NCI-H69 (cell line): Measurements from ENCODE around the gene SEC24C.
"Not testable (repeated sequence)": the region's sequence is repeated elsewhere in the genome, so short reads cannot be mapped to it uniquely, and the experiment has no call there.

ENCODE experiments used
- DNase-seq: peaks from one replicate; lab custom pipeline; 2025; lab: John Stamatoyannopoulos, UW

The SEC24C gene

GRCh38 chr10:73772281-73773151 lies 28.3 kb downstream of the SEC24C start:
- peak; percentile 74 for DNase-seq

DNA sequence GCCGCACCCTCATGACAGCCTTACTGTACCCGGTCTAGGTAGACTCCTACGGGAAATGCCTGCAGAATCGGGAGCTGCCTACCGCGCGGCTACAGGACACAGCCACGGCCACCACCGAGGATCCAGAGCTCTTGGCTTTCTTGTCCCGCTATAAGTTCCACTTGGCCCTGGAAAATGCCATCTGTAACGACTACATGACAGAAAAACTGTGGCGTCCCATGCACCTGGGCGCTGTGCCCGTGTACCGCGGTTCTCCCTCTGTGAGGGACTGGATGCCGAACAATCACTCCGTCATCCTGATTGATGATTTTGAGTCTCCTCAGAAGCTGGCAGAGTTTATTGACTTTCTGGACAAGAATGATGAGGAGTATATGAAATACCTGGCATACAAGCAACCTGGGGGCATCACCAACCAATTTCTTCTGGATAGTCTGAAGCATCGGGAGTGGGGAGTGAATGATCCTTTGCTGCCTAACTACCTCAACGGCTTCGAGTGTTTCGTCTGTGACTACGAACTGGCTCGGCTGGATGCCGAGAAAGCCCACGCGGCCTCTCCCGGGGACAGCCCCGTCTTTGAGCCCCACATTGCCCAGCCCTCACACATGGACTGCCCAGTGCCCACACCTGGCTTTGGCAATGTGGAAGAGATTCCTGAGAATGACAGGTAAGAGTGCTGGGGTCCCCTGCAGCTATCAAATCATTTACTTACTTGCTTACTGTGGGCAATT lies 29.1 kb downstream of the SEC24C start:
- DNase-seq: peak; percentile 16

DNA sequence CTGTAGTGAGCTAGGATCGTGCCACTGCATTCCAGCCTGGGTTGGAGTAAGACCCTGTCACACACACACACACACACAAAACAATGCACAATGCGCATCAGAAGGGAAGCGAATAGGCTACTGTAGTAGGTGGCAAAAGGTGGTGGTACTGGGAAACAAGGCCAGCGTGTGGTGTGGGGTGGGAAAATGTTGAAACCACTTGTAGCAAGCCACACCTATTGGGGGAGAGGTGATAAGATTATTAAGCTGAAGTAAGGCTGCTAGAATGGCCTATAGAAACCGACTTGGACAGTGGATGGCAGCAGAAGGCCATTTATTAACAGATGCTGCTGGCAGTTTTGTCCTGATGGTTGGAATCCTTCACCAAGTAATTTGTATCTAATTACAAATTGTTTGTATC lies 30.5 kb downstream of the SEC24C start:
- DNase-seq: no peak

DNA sequence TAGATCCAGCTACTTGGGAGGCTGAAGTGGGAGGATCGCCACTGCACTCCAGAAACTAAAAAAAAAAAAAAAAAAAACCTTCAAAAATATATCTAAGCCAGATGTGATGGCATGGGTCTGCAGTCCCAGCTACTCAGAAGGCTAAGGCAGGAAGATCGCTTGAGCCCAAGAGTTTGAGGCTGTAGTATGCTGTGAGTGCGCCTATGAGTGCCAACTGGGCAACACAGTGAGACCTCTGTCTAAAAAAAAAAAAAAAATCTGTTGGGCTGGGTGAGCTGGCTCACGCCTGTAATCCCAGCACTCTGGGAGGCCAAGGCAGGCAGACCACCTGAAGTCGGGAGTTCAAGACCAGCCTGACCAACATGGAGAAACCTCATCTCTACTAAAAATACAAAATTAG lies 34.8 kb downstream of the SEC24C start:
- no peak for DNase-seq

- no peak for DNase-seq
Observed at GRCh38 chr10:73779539-73780197, 35.5 kb downstream of the SEC24C start.

- DNase-seq: no peak
Observed at GRCh38 chr10:73780301-73780700, 36.1 kb downstream of the SEC24C start.

DNA sequence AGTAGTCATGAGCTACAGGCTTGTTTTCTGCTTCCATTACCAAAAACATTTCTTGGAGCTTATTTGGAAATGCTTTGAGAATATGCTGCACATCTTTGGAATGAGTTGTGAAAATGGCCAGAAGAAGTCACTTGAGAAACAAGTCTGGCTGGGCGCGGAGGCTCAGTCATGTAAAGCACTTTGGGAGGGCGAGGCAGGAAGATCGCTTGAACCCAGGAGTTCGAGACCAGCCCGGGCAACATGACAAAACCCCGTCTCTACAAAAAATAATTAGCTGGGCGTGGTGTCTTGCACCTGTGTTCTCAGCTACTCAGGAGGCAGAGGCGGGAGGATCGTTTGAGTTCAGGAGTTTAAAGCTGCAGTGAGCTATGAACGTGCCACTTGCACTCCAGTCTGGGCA lies 36.8 kb downstream of the SEC24C start:
- DNase-seq: peak; percentile 67

- DNase-seq: no peak
Observed at GRCh38 chr10:73781548-73781878, 37.3 kb downstream of the SEC24C start.

DNA sequence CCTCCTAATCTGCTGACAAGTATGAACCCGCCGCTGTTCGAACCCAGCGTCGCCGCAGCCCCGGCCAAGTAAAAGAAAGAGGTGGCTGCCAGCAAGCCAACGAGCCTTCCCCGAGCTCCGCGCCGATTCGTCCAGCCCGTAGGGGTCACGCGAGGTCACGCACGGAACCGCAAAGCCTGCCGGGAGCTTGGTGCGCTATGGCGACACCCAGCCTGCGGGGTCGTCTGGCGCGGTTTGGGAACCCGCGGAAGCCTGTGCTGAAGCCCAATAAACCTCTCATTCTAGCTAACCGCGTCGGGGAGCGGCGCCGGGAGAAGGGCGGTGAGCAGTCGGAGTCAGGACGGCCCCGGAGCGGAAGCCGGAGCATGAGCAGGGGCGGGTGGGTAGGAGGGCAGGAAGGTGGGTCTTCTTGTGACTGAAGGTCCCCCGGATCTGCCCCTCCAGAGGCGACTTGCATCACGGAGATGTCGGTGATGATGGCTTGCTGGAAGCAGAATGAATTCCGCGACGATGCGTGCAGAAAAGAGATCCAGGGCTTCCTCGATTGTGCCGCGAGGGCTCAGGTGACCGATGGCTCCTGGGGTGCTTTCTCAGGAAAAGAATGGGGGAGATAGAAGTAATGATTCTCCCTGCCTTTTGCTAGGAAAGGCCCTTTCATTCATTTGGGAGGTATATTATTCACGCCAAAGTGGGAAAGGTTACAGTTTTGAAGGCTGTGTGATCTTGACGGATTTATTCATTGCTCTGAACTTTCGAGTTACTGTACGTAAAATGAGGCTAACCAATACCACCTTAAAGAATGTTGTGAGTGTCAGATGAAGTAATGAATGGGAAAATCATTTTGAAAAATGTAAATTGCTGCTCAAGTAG lies 37.9 kb downstream of the SEC24C start, which contains the start of gene CHCHD1:
CHCHD1 (plus strand) TSS at position 170 of the 870 bp plus-strand sequence; CDS start at position 198, 28 bp downstream.
- DNase-seq: peak; percentile 88

- no peak for DNase-seq
Observed at GRCh38 chr10:73782749-73783085, 38.5 kb downstream of the SEC24C start.

DNA sequence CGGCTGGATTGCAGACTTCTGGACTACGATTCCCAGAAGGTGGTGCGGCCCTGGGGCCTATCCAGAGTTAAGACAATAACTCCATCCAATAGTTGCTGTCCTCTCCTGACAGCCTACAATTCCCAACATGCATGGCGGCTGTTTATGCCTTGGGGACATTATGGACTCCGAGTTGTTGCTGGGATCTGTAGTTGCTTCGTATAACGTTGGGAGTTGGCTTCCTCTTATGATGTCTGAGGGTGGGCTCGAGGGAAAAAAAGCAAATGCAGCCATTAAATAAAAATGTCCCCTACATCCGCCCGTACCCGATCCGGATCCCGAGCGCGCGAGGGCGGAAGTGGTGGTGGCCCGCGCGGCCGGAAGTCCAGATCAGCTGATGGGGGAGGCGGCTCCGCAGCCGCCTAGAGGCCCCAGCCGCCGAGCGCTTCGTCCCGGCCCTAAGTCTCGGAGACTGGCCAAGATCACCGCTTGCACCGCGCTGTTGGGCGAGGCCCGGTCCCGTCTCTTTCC lies 41.1 kb downstream of the SEC24C start, which contains the start of gene ZSWIM8:
ZSWIM8 (plus strand) TSS at position 396 of the 510 bp plus-strand sequence. CDS start 273 bp downstream, outside the sequence.
- DNase-seq: peak; percentile 91

- DNase-seq: peak; percentile 25
Observed at GRCh38 chr10:73785721-73786511, 41.7 kb downstream of the SEC24C start.

DNA sequence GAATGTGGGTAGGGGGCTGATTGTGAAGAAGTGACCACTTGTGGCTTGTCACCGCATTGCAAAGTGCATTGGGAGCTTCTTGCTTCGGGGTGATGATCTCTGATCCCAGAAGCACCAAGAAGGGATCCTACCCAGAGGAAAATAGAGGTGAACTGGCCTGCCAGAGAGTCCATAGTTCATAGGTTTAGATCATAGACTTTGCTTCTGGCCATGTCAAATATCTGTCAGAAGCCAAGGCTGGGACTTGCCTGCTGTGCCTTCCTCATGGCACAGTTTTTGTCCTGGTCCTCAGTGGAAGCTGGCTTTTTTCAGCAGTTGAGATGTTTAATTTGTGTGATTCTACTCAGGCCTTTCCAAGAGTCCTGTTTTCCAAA lies 42.3 kb downstream of the SEC24C start:
- DNase-seq: no peak

DNA sequence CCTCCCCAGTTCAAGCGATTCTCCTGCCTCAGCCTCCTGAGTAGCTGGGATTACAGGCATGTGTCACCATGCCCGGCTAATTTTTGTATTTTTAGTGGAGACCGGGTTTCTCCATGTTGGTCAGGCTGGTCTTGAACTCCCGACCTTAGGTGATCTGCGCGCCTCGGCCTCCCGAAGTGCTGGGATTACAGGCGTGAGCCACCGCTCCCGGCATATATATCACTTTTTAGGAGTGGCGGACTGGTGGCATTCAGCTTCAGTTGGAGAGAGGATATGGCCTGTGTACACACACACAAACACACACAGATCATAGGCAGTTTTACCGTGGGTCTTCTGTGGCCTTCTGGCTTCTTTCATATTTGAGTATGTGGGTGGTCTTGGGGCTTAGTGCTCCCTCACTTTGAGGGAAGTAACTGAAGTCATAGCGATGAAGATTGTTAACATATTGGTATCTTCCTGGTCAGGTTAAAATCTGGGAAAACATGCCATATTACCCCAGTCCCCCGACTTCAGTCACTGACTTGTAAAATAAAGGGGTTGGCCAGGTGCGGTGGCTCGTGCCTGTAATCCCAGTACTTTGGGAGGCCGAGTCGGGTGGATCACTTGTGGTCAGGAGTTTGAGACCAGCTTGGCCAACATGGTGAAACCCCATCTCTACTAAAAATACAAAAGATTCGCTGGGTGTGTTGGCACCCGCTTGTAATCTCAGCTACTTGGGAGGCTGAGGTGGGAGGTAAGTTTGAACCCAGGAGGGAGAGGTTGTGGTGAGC lies 43.0 kb downstream of the SEC24C start:
- not testable (repeated sequence) for DNase-seq

DNA sequence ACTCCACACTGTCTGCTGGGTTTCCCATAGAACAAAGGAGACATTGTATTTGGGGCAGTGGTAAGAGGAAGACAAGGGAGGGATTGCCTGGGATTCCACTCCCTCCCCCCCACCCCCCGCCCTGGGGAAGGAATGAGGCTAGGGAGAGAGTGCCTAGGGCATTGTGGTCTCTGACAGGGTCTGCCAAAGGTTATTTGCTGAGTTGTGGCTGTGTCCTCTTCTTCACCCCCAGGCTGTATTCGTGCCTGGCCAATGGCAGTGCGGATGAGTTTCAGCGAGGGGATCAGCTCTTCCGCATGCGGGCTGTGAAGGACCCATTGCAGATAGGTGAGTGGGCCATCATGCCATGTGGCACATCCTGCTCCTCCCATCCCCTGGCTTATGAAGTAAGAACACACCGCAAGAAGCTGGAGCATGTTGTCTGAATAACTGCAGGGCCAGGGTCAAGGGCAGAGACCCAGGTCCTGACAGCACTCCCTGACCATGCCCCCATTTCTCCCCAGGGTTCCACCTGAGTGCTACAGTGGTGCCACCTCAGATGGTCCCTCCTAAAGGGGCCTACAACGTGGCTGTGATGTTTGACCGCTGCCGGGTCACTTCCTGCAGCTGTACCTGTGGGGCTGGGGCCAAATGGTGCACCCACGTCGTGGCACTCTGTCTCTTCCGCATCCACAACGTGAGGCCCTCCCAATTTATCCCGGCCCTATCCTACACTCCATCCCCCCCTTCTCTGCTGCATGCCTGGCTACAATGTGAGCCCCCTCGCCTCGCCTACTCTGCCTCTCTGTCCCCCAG lies 44.9 kb downstream of the SEC24C start:
- no peak for DNase-seq

DNA sequence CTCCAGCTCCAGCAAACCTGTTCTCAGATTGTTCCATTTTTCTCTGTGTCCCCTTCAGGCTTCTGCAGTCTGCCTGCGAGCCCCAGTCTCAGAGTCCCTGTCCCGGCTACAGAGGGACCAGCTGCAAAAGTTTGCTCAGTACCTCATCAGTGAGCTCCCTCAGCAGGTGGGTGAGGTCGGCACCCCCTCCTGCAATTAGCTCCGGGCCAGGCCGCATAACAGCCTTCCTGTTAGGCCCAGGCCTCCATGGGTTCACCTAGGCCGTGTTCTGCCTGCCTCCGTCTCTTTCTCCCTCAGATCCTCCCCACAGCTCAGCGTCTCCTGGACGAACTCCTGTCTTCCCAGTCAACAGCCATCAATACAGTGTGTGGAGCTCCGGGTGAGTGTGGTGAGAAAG lies 45.5 kb downstream of the SEC24C start:
- no peak for DNase-seq

DNA sequence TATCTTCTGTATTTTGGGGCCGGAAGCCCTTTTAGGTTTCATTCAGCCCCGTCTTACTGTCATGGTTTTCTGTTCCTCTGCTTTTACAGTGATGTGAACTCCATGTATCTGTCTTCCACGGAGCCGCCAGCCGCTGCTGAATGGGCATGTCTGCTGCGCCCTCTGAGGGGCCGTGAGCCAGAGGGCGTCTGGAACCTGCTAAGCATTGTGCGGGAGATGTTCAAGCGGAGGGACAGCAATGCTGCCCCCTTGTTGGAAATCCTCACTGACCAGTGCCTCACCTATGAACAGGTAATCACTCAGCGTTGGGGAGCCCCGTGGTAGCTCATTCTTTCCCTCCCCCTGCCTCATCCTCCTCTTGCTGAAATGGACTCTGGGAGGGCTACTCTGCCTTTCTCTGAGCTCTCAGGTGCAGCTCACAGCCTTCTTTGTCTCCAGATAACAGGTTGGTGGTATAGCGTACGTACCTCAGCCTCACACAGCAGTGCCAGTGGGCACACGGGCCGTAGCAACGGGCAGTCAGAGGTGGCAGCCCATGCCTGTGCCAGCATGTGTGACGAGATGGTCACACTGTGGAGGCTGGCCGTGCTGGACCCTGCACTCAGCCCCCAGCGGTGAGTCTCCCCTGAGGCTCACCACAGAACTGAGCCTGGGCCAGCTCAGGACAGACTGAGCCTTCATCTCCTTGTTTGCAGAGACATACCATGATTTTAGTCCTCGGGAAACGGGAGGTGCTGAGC lies 46.9 kb downstream of the SEC24C start:
- no peak for DNase-seq

- no peak for DNase-seq
Observed at GRCh38 chr10:73791871-73792400, 47.8 kb downstream of the SEC24C start.
